GM23248 (cell line): ENCODE results near the gene TAL2. TPM values are rescaled to one million over a fixed set of nuclear protein-coding genes. Genes with fewer than 3 reads are reported as not detected.
"Not testable (repeated sequence)": the region's sequence is repeated elsewhere in the genome, so short reads cannot be mapped to it uniquely, and the experiment has no call there.

Experiments
- DNase-seq: peaks from one replicate; pipeline ENCODE4 v3.0.0-alpha.2; 2015
- H2AFZ ChIP-seq: fragments of 200-600 bp; sonication (generic); 2 replicates; pipeline ENCODE4 v1.6.1; 2016; ENCODE audit warnings: antibody characterized with exemption
- H3F3A ChIP-seq: fragments of 200-600 bp; sonication (generic); 2 replicates; pipeline ENCODE4 v1.6.1; 2016; ENCODE audit warnings: mild to moderate bottlenecking, antibody characterized with exemption, mixed run types; ENCODE audit not compliant: insufficient read depth
- H3K27ac ChIP-seq: fragments of 200-600 bp; sonication (generic); 2 replicates; pipeline ENCODE4 v1.5.1; 2016; ENCODE audit warnings: mild to moderate bottlenecking
- H3K27me3 ChIP-seq: fragments of 200-600 bp; sonication (generic); replicated peaks from 2 replicates; pipeline ENCODE4 v1.6.1; 2016; ENCODE audit warnings: mild to moderate bottlenecking; ENCODE audit not compliant: insufficient read depth
- H3K36me3 ChIP-seq: fragments of 200-600 bp; sonication (generic); 2 replicates; pipeline ENCODE4 v1.6.1; 2016; ENCODE audit warnings: low read depth, mild to moderate bottlenecking
- H3K4me1 ChIP-seq: fragments of 200-600 bp; sonication (generic); 2 replicates; pipeline ENCODE4 v1.6.1; 2016; ENCODE audit warnings: mild to moderate bottlenecking; ENCODE audit not compliant: insufficient read depth
- H3K4me2 ChIP-seq: fragments of 200-600 bp; sonication (generic); one replicate; pipeline ENCODE4 v1.6.1; 2016; ENCODE audit warnings: mild to moderate bottlenecking; ENCODE audit not compliant: unreplicated experiment
- H3K4me3 ChIP-seq: fragments of 200-600 bp; sonication (generic); 2 replicates; pipeline ENCODE4 v1.5.1; 2016; ENCODE audit warnings: mild to moderate bottlenecking
- H3K79me2 ChIP-seq: fragments of 200-600 bp; sonication (generic); 2 replicates; pipeline ENCODE4 v1.6.1; 2016; ENCODE audit warnings: mild to moderate bottlenecking; ENCODE audit not compliant: insufficient read depth
- H3K9ac ChIP-seq: fragments of 200-600 bp; sonication (generic); 2 replicates; pipeline ENCODE4 v1.6.1; 2016; ENCODE audit warnings: mild to moderate bottlenecking
- H3K9me2 ChIP-seq: fragments of 200-600 bp; sonication (generic); 2 replicates; pipeline ENCODE4 v1.6.1; 2016; ENCODE audit warnings: mixed run types, mild to moderate bottlenecking, moderate library complexity; ENCODE audit not compliant: insufficient read depth
- H3K9me3 ChIP-seq: fragments of 200-600 bp; sonication (generic); one replicate; pipeline ENCODE4 v1.6.1; 2017; ENCODE audit warnings: low read depth
- H4K20me1 ChIP-seq: fragments of 200-600 bp; sonication (generic); 2 replicates; pipeline ENCODE4 v1.6.0; 2016; ENCODE audit not compliant: insufficient read depth
- EZH2 ChIP-seq: fragments of 200-600 bp; sonication (generic); IDR thresholded peaks from 2 replicates; pipeline ENCODE4 v1.6.1; 2018; ENCODE audit warnings: antibody characterized with exemption, mild to moderate bottlenecking; ENCODE audit not compliant: insufficient read depth, poor library complexity, severe bottlenecking
- EZH2phosphoT487 ChIP-seq: fragments of 200-600 bp; sonication (generic); IDR thresholded peaks from 2 replicates; pipeline ENCODE4 v1.6.1; 2018; ENCODE audit warnings: antibody characterized with exemption, moderate library complexity, mild to moderate bottlenecking, low read depth; ENCODE audit not compliant: insufficient read depth
- WGBS, 2 experiments: methylation state at CpG; one replicate each; pipeline ENCODE4 v1.1.6; 2015 to 2017; ENCODE audit warnings: low lambda C conversion rate in 2 of 2, low coverage in 1 of 2; ENCODE audit errors: missing lambda C conversion rate in 2 of 2; 5-methylcytosine and 5-hydroxymethylcytosine counted together
- in situ Hi-C: fragments of 300-500 bp; cut with MboI; formaldehyde crosslinking; loops from 2 replicates; pipeline ENCODE4 v1.15.0; 2020
- polyA plus RNA-seq: library from polyadenylated mRNA; unstranded; fragments of >200 nt; fragmentation: Nextera tagmentation; extraction: Ambion mirVana; gene quantifications from 2 replicates; pipeline ENCODE4 v1.2.1, GENCODE V29; 2016
- total RNA-seq: library from RNA; depleted of rRNA; stranded (reverse); fragments of >200 nt; shearing (Covaris generic); gene quantifications from 2 replicates; pipeline ENCODE4 v1.2.3, GENCODE V29; 2014

TAL2 gene
- total and polyA plus RNA-seq, 2 experiments from 2014 or later, result not detected

GRCh38 chr9:105700668-105701067 is 38.4 kb downstream of the TAL2 start:
- no peaks in the 10 kb centered on the region for H3K27me3 ChIP-seq
- DNase-seq, result no peak
- no peak overlapping the region for H3K9ac ChIP-seq
- in situ Hi-C loops, result loop anchor here (25.0 kb wide), 1 partner anchor 263 kb away; the partner anchor contains the start of gene FSD1L
- H3K36me3 ChIP-seq, result no peaks in the 10 kb centered on the region
- peaks cover under 1% of the 10 kb centered on the region; the same call in 1 of the 2 replicates for H3F3A ChIP-seq
- H3K9me2 ChIP-seq, result no peaks in the 10 kb centered on the region
- TF ChIP-seq EZH2 (no peak), EZH2phosphoT487 (no peak)
- H2AFZ ChIP-seq, result no peak overlapping the region
- no peaks in the 10 kb centered on the region for H3K4me1 ChIP-seq
- 95 to 97% methylated on average over 1 of the region's 1 CpG for WGBS, 2 experiments
- no peak overlapping the region for H3K27ac ChIP-seq
- H3K4me2 ChIP-seq, result no peak overlapping the region
- no peaks in the 10 kb centered on the region for H3K9me3 ChIP-seq
- no peaks in the 10 kb centered on the region for H4K20me1 ChIP-seq
- no peak overlapping the region for H3K4me3 ChIP-seq
- H3K79me2 ChIP-seq, result no peaks in the 10 kb centered on the region

GRCh38 chr9:105701145-105701544 is 38.9 kb downstream of the TAL2 start:
- no peak for DNase-seq
- Histone ChIP-seq H3F3A (no peaks in the 10 kb centered on the region), H4K20me1 (no peaks in the 10 kb centered on the region), H2AFZ (no peak overlapping the region), H3K4me2 (no peak overlapping the region), H3K4me3 (no peak overlapping the region), H3K79me2 (no peaks in the 10 kb centered on the region), H3K27me3 (no peaks in the 10 kb centered on the region), H3K9me2 (no peaks in the 10 kb centered on the region), H3K9me3 (no peaks in the 10 kb centered on the region), H3K4me1 (no peaks in the 10 kb centered on the region), H3K27ac (no peak overlapping the region), H3K36me3 (no peaks in the 10 kb centered on the region), H3K9ac (no peak overlapping the region)
- WGBS, 2 experiments, result 98 to 100% methylated on average over 2 of the region's 2 CpGs
- TF ChIP-seq EZH2 (no peak), EZH2phosphoT487 (no peak)
- in situ Hi-C loops, result loop anchor here (25.0 kb wide), 1 partner anchor 264 kb away; the partner anchor contains the start of gene FSD1L

GRCh38 chr9:105702207-105702606 is 40.0 kb downstream of the TAL2 start:
- no peaks in the 10 kb centered on the region for H3K9me3 ChIP-seq
- no peaks in the 10 kb centered on the region for H3F3A ChIP-seq
- H3K36me3 ChIP-seq, result no peaks in the 10 kb centered on the region
- no peak for DNase-seq
- no peaks in the 10 kb centered on the region for H3K27me3 ChIP-seq
- H3K4me3 ChIP-seq, result no peak overlapping the region
- 100% methylated on average over 1 of the region's 1 CpG for WGBS, 2 experiments
- H3K9me2 ChIP-seq, result no peaks in the 10 kb centered on the region
- H2AFZ ChIP-seq, result no peak overlapping the region
- no peak overlapping the region for H3K9ac ChIP-seq
- H3K4me2 ChIP-seq, result no peak overlapping the region
- no peaks in the 10 kb centered on the region for H3K79me2 ChIP-seq
- no peaks in the 10 kb centered on the region for H3K4me1 ChIP-seq
- in situ Hi-C loops, result loop anchor here (25.0 kb wide), 1 partner anchor 265 kb away; the partner anchor contains the start of gene FSD1L
- no peaks in the 10 kb centered on the region for H4K20me1 ChIP-seq
- TF ChIP-seq EZH2 (no peak), EZH2phosphoT487 (no peak)
- H3K27ac ChIP-seq, result no peak overlapping the region

GRCh38 chr9:105703638-105704037 is 41.4 kb downstream of the TAL2 start:
- not testable (repeated sequence) for H3K4me2 ChIP-seq, H3K4me1 ChIP-seq, H2AFZ ChIP-seq, H3F3A ChIP-seq, H3K27ac ChIP-seq, H3K9me2 ChIP-seq, H3K79me2 ChIP-seq, H3K36me3 ChIP-seq, H3K27me3 ChIP-seq, H3K9ac ChIP-seq, DNase-seq, H3K9me3 ChIP-seq, H3K4me3 ChIP-seq, H4K20me1 ChIP-seq
- WGBS, 2 experiments, result 90 to 98% methylated on average over 3 to 4 of the region's 4 CpGs
- in situ Hi-C loops, result loop anchor here (25.0 kb wide), 1 partner anchor 266 kb away; the partner anchor contains the start of gene FSD1L

GRCh38 chr9:105706156-105706555 is 43.9 kb downstream of the TAL2 start:
- TF ChIP-seq EZH2phosphoT487, result no peak
- TF ChIP-seq EZH2, result no peak
- in situ Hi-C loops, result loop anchor here (25.0 kb wide), 1 partner anchor 269 kb away; the partner anchor contains the start of gene FSD1L
- no peaks in the 10 kb centered on the region for H3K9me3 ChIP-seq

More at GRCh38 chr9:105706156-105706555, 43.9 kb downstream of the TAL2 start:
- no peak overlapping the region for H3K4me3 ChIP-seq
- no peak overlapping the region for H3K4me2 ChIP-seq
- H3K9ac ChIP-seq, result no peak overlapping the region
- no peaks in the 10 kb centered on the region for H3K36me3 ChIP-seq
- no peaks in the 10 kb centered on the region for H3K27me3 ChIP-seq
- no peaks in the 10 kb centered on the region for H3K79me2 ChIP-seq
- no peaks in the 10 kb centered on the region for H4K20me1 ChIP-seq
- H3K4me1 ChIP-seq, result no peaks in the 10 kb centered on the region
- no peaks in the 10 kb centered on the region for H3K9me2 ChIP-seq
- H2AFZ ChIP-seq, result no peak overlapping the region
- no peaks in the 10 kb centered on the region for H3F3A ChIP-seq
- 97 to 99% methylated on average over 8 of the region's 8 CpGs for WGBS, 2 experiments
- DNase-seq, result no peak
- no peak overlapping the region for H3K27ac ChIP-seq
